ENCODE measurements around the gene FAM234A.
"Not testable (repeated sequence)": the region's sequence is repeated elsewhere in the genome, so short reads cannot be mapped to it uniquely, and the experiment has no call there.

Gene FAM234A

DNA sequence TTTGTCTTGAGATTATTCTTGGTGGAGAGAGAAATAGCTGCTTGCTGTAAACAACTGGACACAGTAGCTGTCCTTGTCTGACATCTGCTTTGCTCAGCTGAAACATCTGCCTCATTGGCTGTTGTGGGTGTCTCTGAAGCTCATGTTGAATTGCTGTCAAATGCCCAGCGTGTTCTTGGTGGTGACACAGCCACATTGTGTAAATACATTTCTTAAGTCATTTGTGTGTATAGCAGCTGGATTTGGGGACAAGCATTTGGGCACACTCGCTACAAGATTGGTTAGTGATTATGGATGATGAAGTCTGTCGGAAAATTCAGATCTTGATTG is 5.3 kb downstream of the FAM234A start:
- DNase-seq: no peak

DNA sequence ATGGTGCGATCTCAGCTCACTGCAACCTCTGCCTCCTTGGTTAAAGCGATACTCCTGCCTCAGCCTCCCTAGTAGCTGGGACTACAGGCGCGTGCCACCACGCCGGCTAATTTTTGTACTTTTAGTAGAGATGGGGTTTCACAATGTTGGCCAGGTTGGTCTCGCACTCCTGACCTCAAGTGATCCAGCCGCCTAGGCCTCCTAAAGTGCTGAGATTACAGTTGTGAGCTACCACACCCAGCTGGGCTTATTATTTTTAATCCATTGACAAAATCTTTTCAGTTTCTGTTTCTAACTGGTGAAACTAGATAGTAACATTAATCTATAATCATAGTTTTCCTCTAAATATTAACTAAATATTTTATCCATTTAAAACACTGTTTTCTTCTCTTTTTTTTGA is 5.9 kb downstream of the FAM234A start:
- DNase-seq: no peak

DNA sequence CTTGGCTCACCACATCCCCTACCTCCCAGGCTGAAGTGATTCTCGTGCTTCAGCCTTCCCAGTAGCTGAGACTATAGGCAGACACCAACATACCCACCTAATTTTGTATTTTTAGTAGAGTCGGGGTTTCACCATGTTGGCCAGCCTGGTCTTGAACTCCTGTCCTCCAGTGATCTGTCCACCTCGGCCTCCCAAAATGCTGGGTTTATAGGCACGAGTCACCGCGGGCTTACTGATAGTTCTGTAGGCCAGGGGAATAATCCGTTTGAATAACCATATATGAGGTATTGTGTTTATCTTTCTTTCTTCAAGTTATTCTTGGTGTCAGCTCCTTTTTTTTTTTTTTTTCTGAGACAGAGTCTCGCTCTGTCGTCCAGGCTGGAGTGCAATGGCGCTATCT is 7.7 kb downstream of the FAM234A start:
- DNase-seq: no peak

DNA sequence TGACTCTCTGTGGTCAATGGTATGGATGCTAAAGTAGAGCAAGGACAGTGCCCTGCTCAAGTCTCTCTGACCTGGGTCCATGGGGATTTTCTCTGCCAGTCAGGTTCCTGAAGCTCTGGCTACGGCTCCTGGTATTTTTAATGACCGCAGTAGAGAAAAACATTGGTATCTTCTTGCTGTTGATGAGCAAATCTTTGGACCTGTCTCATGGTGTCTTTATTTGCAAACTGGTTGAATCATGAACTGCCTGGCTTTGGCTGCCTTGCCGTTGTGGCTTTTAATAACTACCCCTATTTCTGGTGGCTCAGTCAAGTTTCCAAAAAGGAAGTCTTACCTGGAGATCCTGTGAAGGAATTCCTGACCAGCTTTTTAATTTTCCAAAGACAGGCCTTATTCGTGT is 8.7 kb downstream of the FAM234A start:
- DNase-seq: no peak

DNA sequence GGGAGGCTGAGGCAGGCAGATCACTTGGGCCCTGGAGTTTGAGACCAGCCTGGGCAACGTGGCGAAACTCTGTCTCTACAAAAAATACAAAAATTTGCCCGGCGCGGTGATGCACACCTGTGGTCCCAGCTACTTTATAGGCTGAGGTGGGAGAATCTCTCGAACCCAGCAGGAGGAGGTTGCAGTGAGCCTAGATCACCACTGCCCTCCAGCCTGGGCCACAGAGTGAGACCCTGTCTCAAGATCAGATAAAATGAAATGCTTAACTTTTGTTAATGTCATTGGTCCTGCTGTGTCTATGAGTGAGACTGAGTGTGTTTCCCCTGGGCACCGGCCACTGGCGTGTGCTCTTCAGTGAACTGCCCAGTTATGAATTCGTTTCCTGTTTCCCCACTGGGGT is 10.5 kb downstream of the FAM234A start:
- DNase-seq: no peak

DNA sequence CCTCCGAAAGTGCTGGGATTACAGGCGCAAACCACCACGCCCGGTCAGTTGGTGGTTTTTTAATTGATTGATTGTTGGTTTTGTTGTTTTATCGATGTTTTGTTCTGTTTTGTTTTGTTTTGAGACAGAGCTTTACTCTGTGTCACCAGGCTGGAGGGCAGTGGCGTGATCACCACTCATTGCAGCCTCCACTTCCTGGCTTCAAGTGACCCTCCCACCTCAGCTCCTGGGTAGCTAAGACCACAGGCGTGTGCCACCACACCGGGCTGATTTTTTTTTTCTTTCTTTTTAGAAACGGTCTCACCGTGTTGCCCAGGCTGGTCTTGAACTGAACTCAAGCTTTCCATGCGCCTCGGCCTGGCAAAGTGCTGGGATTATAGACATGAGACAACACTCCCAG is 12.4 kb downstream of the FAM234A start:
- DNase-seq: no peak

DNA sequence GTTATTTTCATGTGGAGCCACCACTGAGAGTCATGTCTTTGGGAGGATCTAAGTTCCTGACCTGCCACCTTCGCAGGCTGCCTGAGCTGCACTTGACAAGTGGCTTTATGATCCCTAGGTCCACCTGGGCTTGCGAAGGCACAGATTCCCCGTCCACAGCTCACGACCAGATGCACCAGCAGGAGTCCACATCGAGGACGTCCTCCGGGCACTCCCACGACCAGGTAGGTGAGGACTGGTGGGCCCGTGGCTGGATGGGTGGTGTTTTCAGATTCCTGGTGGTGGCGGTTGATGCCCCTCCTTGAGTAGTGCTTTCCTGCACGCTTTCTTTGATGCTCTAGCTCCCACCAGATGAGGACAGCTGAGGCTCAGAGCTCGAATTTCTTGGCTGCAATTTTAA is 14.8 kb downstream of the FAM234A start:
- no peak for DNase-seq

DNA sequence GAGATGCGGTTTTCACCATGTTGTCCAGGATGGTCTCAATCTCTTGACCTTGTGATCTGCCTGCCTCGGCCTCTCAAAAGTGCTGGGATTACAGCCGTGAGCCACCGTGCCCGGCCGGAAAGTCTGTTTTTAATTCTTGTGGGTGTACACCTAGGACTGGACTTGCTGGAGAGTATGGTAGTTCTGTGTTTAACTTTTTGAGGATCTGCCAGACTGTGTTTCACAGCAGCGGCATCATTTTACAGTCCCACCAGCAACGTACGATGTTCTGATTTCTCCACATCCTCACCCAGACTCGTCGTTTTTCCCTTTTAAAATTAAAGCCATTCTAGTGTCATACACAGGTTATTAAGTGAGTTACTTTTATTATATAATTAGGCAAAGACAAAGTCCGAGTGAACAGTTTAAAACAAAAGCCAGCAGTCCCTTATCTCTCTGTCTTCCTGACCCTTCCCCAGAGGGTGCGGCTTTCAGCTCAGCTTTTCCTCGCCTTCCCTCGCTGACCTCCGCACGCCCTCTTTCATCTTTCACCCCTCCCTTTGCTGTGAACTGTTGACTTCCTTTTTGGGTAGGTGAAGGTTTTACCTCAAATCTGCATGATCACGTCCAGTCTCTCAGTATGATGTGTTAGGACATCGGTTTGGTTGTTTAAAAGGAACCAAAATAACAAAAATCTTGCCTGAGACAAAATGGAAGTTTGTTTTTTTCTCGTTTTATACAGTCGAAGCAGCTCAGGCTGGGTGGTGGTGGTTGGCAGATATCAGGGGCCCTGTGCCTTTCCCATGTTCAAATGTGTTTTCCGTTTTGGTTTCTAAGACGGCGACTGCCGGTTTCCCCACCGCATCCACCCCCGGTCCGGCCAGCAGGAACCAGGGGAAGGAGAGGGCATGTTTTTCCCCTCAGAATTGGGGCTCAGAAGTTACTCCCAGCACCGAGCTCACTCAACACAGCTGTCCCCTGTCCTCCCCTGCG is 18.0 kb downstream of the FAM234A start:
- DNase-seq: no peak

DNA sequence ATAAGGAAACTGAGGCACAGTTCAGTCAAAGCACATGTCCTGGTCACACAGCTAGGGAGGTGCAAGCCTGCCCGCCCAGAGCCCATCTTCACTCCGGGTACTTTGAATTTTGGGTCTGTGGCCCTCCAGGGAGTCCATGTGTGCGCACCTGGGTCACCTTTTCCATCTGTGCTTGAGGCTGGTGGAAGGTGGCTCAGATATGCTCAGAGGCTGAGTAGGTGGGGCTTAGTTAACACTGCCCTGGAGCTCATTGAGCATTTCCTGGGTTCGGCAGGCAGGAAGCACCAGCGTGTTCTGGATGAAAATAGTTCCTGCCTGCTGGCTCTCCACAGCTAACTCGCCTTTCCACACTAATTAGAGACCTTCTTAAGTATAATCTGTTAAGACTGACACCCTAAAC is 19.2 kb downstream of the FAM234A start:
- DNase-seq: no peak

DNA sequence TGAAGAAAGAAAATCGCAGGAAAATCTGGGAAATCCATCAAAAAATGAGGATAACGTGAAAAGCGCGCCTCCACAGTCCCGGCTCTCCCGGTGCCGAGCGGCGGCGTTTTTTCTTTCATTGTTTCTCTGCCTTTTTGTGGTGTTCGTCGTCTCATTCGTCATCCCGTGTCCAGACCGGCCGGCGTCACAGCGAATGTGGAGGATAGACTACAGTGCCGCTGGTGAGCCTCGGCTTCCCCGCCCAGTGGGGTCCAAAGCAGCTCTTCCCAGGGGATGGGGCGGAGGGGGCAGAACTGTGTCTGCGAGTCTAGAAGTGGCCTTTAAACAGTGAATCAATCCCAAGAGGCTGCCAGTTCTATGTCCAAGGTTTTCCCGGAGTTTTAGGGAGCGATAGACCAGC is 19.8 kb downstream of the FAM234A start:
- DNase-seq: no peak

DNA sequence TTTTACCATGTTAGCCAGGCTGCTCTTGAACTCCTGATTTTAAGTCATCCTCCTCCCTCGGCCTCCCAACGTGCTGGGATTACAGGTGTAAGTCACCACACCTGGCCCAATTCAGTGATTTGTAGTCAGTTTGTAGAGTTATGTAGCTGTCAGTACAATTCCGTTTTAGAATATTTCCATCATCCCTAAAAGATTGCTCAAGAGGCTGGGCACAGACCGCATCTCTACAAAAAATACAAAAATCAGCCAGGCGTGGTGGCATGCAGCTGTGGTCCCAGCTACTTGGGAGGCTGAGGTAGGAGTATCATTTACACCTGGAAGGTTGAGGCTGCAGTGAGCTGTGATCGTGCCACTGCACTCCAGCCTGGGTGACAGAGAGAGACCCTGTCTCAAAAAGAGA is 20.6 kb downstream of the FAM234A start:
- no peak for DNase-seq

DNA sequence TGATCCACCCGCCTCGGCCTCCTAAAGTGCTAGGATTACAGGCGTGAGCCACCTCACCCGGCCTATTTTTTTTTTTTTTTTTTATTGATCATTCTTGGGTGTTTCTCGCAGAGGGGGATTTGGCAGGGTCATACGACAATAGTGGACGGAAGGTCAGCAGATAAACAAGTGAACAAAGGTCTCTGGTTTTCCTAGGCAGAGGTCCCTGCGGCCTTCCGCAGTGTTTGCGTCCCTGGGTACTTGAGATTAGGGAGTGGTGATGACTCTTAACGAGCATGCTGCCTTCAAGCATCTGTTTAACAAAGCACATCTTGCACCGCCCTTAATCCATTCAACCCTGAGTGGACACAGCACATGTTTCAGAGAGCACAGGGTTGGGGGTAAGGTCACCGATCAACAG is 23.5 kb downstream of the FAM234A start:
- DNase-seq: not testable (repeated sequence)

DNA sequence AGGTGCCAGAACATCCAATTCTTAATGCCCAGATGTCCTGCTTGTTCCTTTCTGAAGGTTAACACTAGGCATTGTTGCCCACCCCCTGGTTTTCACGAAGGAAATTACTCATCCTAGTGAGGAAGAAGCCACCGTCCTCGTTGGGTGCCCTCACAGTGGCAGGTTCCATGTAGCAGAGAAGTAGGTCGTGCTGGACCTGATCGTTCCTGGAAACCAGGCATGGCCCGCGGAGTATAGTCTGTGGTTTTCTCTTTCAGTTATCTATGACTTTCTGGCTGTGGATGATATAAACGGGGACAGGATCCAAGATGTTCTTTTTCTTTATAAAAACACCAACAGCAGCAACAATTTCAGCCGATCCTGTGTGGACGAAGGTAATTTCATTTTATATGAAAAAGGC is 24.6 kb downstream of the FAM234A start:
- no peak for DNase-seq

DNA sequence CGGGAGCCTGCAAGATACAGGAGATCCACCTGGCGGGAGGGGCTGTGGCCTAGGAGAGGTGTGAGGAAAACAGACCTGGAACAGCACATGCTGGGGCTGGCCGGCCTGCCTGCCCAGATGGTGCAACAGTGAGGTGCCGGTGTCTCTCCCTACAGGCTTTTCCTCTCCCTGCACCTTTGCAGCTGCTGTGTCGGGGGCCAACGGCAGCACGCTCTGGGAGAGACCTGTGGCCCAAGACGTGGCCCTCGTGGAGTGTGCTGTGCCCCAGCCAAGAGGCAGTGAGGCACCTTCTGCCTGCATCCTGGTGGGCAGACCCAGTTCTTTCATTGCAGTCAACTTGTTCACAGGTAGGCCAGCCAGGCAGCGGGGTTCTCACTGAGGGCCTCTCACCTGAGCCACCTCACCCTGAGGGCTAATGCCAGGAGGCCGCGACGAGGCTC is 25.2 kb downstream of the FAM234A start:
- no peak for DNase-seq

DNA sequence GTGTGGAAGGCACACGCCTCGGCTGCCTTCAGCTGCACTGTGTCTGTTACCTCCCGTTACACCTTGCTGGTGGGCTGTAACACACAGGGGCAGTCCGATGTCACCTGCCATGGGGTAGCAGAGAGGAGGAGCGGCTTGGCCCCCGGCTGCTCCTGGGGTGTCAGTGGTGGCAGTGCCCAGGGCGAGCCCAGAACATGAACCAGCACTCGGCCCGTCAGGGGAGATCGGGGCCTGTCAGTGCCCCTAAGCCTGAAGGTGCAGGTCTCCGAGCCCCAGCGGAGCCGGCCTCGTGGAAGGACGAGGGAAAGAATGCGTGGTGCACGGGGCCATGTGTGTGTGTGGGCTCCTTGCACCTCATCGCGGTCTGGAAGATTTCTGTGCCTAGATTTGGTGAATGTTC is 25.7 kb downstream of the FAM234A start:
- DNase-seq: no peak

DNA sequence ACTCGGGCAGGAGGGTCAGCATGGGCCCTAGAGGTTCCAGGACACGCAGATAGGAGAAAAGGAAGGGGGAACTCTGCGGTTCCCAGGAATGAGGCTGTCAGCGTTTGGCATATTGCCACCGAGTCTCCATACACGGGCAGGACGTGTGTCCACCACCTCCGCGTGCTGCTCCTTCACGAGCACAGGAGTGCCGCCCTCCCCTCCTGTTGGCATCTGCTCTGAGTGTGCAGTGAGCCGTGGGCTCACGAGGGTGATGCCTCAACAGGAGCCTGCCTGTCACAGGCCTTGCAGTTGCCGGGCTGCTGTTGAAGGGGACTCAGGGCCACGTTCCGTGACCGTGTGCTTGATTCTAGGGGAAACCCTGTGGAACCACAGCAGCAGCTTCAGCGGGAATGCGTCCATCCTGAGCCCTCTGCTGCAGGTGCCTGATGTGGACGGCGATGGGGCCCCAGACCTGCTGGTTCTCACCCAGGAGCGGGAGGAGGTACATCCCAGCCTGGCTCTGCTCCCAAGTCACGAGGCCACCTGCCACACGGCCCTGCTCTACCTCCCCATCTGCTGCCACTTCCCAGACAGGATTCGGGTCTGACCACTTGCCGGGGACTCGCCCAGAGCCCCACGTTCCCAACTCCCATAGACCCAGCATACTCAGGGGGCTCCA is 26.5 kb downstream of the FAM234A start:
- DNase-seq: no peak

DNA sequence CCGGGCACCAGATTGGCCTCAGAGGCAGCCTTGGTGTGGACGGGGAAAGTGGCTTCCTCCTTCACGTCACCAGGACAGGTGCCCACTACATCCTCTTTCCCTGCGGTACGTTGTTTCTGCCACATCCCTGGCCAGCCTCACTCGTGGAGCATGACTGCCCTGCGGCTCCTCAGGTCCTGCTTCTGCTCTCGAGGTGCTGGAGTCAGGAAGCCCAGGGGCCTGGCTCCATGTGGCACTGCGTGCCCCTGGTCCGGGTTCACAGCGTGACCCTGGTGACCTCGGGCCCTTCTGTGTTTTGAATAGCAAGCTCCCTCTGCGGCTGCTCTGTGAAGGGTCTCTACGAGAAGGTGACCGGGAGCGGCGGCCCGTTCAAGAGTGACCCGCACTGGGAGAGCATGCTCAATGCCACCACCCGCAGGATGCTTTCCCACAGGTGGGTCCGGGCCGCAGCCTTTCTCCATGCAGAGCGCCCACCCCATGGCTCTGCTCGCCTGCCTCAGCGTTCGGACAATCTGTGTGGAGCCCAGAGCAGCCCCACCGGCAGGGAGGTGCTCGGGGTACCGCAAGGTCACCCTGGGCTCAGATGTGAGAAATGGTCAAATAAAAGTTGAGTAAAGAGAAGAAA is 27.6 kb downstream of the FAM234A start:
- no peak for DNase-seq

DNA sequence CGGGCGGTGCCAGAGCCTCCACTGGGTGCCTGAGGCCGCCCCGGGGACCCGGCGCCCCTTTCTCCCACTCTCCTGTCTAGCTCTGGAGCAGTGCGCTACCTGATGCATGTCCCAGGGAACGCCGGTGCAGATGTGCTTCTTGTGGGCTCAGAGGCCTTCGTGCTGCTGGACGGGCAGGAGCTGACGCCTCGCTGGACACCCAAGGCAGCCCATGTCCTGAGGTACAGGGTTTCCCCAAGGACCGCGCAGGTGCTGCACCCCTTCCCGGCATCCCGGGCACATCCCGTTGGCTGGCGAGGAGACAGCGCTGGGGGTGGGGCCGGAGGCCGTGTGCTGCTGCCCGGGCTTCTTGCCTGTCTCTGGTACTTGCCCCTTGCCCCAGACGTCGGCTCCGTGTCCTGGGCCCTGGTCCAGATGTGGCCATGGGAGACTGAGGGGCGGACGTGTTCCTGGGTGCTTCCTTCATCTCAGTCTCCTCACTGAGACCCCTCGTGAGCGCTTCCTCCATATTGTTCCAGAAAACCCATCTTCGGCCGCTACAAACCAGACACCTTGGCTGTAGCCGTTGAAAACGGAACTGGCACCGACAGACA is 28.7 kb downstream of the FAM234A start:
- no peak for DNase-seq

DNA sequence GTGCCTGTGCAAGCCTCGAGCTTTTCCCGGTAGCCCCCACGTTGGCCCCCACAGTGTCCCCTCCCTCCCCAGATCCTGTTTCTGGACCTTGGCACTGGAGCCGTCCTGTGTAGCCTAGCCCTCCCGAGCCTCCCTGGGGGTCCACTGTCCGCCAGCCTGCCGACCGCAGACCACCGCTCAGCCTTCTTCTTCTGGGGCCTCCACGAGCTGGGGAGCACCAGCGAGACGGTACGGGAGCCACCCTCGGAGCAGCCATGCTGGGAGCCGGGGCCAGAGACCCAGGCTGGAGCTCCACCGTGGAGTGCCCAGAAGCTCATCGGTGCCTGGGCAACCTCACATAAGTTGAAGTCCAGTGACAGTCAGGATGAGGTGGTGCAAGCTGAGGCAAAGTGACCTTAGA is 29.3 kb downstream of the FAM234A start:
- DNase-seq: no peak

DNA sequence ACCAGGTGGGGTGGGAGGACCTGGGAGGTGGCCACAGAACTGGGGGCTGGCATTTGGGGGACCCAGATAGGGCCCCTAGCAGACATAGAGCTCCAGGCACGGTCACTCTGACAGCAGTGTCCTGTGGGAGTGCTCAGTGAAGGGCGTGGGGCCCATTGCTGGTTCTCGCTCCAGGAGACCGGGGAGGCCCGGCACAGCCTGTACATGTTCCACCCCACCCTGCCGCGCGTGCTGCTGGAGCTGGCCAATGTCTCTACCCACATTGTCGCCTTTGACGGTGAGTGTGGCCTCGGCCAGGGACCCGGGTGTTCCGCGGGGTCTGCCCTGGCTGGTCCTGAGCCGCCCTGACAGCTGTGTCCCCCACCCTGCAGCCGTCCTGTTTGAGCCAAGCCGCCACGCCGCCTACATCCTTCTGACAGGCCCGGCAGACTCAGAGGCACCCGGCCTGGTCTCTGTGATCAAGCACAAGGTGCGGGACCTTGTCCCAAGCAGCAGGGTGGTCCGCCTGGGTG is 29.9 kb downstream of the FAM234A start:
- DNase-seq: no peak

DNA sequence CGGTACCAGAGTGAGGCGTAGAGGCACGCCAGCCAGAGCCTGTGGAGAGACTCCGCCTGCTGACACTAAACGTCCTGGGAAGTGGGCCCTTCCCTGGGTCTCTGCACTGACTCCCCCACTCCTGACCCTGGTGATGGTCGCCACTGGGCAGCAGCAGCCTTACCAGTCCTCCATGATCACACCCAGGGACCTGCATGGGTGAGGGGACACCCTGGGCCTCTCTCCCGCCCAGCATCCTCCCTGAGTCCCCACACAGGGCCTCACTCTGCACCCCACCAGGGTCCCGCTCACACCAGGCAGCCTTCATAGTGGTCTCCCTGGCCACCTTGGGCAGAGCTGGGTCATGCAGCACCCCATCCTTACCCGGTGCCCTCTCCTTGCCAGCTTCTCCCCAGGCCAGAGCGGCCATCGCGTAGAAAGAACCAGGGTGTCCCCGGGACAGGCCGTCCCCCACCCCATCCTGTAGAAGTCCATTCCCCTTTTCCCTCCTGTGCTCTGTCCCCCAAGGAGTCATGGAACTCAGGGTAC is 30.4 kb downstream of the FAM234A start:
- no peak for DNase-seq

DNA sequence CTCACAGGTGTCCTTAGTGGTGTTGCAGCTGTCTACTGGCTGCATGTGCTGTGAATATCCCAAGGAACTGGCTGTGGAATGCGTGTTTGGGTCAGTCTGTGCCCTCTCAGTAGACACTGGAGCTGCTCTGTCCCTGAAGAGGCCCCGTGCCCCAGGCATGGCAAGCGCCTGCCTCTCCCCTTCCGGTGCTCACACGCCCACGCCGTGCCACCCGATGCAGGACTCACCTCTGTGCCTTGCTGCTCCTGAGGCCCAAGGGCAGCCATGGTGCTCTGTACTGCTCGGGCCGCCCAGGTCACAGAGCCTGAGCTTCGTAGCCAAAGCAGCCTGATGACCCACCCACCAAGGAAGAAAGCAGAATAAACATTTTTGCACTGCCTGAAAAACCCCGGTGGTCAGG is 31.1 kb downstream of the FAM234A start:
- DNase-seq: no peak
